NCI-H2196 (cell line): ENCODE data around the gene NF2.
"Not testable (repeated sequence)": the region's sequence is repeated elsewhere in the genome, so short reads cannot be mapped to it uniquely, and the experiment has no call there.

Experiments
- DNase-seq: peaks from one replicate; lab custom pipeline; 2025; ENCODE audit not compliant: unreplicated experiment; lab: John Stamatoyannopoulos, UW

NF2 gene

DNA sequence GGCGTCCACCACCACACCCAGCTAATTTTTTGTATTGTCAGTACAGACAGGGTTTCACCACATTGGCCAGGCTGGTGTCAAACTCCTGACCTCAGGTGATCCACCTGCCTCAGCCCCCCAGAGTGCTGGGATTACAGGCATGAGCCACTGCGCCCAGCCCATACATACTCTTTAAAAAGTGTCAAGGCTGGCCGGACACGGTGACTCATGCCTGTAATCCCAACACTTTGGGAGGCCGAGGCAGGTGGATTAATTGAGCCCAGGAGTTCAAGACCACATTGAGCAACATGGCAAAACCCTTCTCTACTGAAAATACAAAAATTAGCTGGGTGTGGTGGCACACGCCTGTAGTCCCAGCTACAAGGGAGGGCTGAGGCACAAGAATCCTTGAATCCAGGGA lies 9.0 kb upstream of the NF2 start:
- not testable (repeated sequence) for DNase-seq

DNA sequence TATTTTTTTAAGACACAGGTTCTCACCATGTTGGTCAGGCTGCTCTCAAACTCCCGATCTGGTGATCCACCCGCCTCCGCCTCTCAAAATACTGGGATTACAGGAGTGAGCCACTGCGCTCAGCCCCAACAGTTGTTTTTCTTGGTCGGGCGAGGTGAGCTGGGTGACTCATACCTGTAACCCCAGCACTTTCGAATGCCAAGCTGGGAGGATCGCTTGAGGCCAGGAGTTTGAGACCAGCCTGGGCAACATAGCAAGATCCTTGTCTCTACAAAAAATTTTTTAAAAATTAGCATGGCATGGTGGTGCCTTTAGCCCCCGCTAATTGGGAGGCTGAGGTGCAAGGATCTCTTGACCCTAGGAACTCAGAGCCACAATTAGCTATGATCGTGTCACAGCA lies 7.0 kb upstream of the NF2 start:
- no peak for DNase-seq

DNA sequence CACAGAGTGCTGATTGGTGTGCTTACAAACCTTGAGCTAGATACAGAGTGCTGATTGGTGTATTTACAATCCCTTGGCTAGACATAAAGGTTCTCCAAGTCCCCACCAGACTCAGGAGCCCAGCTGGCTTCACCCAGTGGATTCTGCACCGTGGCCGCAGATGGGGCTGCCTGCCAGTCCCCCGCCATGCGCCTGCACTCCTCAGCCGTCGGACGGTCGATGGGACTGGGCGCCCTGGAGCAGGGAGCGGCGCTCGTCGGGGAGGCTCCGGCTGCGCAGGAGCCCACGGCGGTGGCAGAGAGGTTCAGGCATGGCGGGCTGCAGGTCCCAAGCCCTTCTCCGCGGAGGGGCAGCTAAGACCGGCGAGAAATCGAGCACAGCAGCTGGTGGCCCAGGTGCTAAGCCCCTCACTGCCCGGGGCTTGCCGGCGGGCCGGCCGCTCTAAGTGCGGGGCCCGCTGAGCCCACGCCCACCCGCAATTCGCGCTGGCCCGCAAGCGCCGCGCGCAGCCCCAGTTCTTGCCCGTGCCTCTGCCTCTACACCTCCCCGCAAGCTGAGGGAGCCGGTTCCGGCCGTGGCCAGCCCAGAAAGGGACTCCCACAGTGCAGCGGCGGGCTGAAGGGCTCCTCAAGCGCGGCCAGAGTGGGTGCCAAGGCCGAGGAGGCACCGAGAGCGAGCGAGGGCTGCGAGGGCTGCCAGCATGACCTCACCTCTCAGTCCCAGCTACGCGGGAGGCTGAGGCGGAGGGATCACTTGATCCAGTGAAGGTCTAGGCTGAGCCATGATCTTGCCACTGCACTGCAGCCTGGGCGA lies 5.4 kb upstream of the NF2 start:
- DNase-seq = not testable (repeated sequence)

DNA sequence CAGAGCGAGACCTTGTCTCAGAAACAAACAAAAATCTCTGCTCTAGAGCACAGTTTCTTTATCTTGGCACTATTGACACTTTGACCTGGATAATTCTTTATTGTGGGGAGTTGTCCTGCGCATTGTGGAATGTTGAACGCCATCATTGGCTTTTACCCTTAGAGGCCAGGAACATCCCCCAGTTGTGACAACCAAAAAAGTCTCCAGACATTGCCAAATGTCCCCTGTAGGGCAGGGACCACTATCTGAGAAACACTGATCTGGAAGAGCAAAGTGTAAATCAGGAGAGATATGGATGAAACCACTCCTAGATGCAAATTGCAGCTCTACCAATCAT lies 4.8 kb upstream of the NF2 start:
- DNase-seq = no peak

DNA sequence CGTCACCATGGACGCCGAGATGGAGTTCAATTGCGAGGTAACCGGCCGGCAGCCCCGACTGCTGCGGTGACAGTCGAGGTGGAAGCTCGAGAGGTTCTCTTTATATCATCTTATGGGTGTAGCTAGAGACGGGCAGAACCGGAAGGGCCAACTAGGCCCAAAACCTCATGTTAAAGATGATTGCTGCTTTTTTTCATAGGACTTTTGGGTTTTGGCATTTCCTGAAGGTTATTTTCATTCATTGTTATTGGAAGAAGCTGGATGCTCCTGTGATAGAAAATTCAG lies 585 bp downstream of the NF2 start:
- no peak for DNase-seq

DNA sequence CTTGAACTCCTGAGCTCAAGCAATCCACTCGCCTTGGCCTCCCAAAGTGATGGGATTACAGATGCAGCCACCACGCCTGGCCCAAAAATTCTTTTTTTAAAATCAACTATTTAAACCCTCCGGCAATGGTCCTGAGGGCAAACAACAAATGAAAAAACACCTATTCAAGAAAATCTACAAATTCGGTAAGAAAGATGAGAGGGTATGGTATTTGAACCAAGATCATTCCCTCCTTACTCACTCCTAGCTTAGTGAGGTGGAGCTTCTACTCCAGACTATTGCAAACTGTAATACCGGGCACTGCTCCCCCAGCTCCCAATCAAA lies 2.1 kb downstream of the NF2 start:
- DNase-seq = no peak

DNA sequence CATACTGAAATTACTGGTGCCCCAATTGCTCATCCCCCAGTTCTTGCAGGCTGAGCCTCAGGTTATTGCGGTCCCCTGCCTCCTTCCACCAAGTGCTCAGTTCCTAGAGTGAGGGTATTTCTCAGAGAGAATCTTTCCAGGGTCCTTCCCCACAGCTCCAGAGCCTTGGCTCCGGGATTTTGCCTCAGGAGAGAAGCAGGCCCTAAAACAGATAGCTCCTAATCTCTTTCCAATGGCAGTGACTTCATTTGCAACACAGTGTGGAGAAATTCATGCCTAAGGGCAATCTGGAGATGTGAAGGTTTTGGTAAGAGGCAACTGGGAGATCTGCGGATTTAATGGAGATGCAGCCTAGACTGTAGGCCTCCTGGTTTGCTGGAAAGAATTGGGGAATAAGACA lies 2.9 kb downstream of the NF2 start:
- no peak for DNase-seq

DNA sequence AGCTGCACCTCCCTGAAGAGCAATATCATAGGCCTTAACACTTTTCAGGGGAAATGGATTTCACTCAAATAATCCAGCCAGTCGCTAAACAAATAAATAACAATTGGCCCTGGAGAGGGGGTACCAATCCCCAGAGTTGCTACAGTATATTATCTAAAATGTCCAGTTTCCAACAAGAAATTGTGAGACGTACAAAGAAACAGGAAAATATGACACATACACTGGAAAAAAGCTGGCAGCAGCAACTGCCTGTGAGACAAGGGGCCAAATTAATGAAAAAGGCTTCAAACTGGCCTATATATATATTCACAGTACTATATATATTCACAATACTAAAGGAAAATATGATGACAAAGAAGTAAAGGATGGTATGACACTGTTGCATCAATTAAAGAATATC lies 4.0 kb downstream of the NF2 start:
- no peak for DNase-seq

DNA sequence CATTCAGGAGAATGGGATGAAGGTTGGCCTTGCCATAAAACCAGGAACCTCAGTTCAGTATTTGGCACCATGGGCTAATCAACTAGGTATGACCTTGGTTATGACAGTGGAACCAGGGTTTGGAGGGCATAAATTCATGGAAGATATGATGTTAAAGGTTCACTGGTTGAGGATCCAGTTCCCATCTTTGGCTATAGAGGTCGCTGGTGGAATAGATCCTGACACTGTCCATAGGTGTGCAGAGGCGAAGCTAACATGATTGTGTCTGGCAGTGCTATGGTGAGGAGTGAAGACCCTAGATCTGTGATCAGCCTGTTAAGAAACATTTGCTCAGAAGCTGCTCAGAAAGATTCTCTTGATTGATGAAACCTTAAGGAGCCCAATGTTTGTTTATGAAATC lies 5.7 kb downstream of the NF2 start:
- no peak for DNase-seq

DNA sequence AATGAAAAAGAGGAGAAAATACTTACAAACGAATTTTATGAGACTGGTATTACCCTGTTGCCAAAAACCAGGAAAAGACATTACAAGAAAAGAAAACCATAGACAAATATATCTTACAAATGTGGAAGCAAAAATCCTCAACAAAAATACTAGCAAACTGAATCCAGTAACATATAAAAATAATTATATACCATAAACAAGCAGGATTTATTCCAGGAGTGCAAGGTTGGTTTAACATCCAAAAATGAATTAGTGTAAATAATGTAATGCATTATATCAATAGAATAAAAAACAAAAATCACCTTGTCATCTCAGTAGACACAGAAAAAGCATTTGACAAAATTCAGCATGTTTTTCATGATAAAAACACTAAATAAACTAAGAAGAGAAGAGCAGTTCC lies 7.3 kb downstream of the NF2 start:
- DNase-seq = no peak

DNA sequence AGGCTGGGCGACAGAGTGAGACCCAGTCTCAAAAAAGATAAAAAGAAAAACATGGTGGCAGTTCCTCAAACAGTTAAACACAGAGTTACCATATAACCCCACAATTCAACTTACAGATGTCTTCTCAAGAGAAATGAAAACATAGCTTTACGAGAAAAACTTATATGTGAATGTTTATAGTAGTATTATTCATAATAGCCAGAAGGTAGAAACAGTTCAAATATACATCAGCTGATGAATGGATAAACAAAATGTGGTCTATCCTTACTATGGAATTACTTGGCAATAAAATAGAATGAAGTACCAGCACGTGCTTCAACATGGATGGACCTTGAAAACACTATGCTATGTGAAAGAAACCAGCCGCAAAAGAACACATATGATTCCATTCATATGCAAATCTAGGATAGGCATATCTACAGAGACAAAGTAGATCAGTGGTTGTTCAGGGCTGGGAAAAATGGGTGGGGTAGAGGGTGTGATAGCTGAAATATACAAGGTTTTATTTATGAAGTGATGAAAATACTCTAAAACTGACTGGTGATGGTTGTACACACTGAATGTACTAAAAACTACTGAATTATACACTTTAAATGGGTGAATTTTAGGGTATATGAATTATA lies 12.4 kb downstream of the NF2 start:
- DNase-seq = no peak

DNA sequence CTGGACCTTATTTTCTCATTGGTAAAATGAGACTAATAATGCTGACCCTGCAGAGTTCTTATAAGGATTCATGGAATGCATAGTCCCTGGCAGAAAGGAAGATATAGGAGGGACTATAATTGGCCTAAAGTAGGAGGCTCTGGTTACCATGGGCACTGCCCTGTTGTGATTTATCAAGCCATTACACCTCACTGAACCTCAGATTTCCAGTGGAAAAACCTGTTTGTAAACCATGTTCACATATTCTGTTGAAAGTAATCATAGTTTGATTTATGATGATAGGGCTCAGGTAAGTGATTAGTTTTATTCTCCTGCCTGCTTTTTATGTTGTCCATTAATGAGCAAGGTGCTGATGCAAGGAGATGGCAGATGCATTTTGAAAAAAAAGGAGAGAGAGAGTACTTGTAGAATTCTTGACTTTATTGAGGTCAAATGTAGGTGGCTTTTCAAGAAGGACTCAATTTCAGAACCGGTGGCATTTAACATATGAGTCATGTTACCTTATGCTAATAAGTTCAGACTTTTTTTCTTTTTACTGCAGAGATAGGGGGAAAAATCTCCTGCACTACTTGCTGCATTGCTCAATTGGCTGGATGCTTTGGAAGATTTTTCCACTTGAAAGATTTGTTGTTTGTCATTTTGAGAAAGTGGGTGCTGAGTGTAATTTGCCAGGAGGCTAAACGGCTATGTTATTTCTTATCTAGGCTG lies 14.6 kb downstream of the NF2 start:
- peak; percentile 1 for DNase-seq

DNA sequence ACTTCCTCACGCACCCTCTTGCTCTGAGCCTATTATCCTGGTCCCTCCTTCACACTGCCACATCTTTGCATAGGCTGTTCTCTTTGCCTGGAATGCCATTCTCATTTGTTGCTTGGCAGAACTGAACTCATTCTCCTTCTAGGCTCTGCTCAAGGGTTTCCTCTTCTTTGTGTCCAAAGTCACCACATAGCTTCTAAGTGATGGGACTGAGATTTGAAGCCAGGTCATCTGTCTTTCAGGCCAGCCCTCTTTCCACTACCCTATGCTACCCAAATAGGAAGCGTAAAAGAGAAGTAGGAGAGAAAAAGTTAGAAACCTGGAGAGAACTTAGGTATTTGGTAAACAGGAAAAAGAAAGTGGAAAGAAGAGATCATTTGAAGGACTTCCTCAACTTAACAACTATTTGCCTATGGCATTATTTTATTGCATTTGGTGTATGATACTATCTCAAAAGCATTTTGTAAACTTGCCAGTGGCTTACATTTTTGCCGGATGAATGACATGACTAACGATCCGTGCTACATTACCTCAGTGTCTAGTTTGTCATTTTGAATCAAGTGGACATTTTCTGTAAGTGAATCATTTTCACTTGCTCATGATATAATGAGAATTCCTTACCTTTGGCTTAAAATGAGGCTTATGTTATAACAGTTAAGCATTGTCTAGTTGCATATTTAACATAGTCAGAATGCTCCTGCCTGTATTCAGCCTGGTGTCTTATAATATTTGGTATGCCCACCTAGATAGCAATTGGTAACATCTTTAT lies 18.5 kb downstream of the NF2 start:
- peak; percentile 27 for DNase-seq

DNA sequence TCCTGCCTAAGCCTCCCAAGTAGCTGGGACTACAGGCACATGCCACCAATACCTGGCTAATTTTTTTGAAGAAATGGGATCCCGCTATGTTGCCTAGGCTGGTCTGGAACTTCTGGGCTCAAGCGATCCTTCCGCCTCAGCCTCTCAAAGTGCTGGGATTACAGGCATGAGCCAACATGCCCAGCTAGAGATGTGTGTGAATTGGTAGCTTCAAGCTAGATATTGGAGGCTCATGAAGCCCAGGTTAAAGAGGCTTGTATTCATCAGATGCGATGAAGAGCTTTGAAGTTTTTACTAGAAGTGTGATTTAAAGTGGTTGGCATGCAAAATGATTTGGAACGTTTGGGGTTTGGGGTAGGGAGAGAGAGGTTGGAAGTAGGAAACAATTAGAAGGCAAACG lies 19.6 kb downstream of the NF2 start:
- no peak for DNase-seq

DNA sequence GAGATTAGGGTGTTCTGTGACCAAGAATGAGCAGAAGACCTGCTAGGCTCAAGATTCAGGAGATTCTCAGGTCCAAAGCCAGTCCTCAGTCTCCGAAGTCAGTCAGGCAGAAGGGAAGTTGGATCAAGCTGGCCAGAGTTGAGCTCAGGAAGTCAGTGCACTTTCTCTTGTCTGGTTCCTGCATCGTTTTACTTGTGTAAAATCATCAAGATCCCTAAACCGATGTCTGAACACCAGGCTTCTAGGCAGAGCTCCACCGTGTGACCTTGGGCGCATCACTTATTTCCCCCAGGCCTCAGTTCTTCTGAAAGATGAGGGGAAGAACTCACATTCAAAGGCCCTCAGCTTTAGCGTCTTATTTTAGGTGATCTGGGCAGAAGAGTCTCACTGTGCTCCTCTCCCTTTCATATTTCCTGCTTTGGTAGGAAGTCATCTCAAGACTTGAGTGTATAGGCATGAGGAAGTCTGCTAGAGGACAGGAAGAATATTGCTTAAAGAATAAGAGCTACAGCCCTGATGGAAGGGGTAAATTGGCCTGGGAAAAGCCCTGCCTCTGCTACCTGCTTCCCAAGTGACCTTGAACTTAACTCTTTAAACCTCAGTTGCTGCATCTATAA lies 20.2 kb downstream of the NF2 start:
- DNase-seq = no peak

DNA sequence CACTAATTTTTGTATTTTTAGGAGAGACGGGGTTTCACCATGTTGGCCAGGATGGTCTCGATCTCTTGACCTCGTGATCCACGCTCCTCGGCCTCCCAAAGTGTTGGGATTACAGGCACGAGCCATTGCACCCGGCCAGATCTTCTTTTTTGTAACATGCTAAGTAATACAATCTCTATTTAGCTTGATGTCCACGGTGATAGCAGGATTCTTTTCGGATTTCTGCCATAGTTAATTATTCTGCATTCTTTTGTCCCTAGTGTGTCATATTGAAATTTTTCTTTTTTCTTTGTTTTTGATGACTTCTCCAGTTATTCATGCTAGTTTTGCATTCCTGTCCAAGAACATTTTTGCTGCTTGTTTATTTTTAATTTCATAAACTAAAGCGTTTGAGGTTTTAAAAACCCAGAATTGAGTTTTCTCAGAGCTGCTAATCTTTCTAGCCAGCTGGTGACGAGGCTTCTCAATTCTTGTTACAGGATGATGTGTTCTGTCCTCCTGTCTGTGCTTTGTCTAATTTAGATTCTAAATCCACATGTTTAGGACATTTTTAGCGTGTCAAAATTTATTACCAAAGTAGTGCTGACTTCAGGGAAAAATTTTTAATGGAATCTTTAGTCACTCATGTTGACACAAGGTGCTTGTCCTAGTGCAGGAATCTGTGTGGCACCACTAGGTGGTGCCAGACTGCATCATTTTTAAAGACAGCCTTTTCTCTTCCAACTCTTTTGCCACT lies 21.8 kb downstream of the NF2 start:
- DNase-seq = peak; percentile 14

DNA sequence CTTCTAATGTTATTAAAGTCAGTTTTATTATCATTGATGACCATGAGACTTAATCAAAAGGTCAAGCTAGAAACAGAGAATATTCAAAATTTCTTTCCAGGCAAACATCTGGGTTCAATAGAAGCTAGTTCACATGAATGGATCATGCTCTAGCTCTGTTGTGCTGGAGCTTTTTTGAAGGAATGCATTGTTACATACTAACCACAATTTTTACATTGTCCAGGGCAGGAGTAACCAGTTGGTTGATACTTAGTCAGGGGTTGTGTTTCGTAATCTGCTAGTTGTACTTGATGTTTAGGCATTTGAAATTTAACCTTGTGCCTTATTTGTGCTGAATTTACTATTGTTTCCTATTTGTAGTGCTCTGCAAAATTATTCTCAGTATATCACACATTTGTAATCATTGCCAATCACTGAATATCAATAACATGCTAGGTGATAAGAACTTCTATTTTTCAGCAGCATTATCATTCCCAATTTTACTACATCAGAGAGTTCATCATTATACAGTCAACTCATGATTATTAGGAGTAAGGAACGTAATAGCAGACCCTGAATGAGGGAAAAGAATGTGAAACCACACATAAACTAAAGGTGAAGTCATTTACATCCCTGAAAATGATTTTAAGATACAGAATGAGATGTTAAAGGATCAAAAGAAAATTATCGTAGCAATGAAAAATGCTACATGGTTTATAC lies 23.2 kb downstream of the NF2 start:
- DNase-seq = no peak

DNA sequence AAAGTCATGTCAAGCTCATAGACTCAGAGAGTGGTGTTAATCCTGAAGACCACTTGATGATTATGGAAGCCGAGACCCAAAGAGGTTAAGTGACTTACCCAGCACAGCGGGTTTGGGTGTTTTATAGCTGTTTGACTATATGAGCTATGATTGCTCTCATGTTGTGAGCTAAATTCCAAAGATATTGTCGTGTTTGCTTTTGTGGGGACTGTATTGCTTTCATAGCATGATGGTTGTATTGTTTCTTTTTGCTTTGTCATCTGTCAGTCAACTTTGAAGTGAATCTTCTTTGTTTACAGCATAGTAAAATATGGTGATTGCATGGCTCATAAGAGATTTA lies 23.7 kb downstream of the NF2 start:
- DNase-seq = no peak

DNA sequence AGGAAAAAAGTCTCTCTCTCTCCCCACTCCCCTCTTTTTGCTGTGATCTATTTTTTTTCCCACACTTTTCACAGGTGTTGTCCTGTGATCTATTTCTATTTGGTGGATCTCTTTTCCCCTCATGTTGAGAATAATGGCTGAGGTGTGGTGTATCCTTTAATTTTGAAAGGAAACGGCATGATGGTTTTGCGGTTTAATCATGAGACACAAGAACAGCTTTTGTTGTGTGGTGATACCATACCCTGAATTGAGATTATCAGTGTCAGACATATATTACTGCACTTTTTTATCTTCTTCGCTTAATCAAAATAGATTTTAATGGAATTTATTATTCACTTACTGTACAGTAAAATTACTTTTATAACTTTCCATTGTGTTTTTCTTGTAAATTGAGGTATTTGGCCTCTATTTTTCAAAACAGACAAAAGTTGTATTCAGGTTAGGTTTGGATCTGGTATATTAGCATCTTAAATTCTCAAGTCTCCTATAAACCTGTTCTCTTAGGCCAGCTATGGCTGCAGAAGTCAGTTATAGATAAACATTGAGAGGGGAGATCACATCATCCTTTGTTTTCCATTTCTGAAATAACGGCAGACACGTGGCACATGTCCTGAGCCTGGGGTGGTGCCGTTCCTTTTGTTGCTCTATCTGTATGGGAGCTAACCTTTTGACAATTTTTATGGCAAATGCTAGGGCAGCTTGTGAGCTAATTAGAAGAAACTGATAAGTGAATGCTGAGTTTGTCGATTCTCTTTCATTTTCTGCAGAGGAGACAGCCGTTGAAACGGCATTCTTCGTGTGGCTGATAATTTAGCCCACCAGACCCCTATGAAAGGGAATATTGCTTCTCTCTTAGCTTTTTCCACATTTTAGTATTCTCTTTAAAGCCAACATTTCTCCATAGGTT lies 25.8 kb downstream of the NF2 start:
- DNase-seq = no peak
